Kidney (tissue), 14 donors: Measurements from ENCODE around the gene OR6J1. TPM values are rescaled to one million over a fixed set of nuclear protein-coding genes. Genes with fewer than 3 reads are reported as not detected.

Experiments
- DNase-seq, 5 donors: peaks; one replicate each; pipeline ENCODE4 v3.0.0-alpha.2; 2013 to 2020
- FAIRE-seq: peaks from 2 replicates; lab custom pipeline; 2012; peaks lifted over from hg19 to GRCh38; lab: Jason Lieb, UNC
- H3K27ac ChIP-seq, 2 donors: one replicate each; pipeline ENCODE4 v1.7.0; 2013; ENCODE audit warnings: low read depth in 2 of 2, low read length in 2 of 2, inconsistent platforms in 1 of 2
- H3K27me3 ChIP-seq: one replicate; pipeline ENCODE4 v1.7.1; 2013; ENCODE audit warnings: low read length, inconsistent platforms; ENCODE audit not compliant: control insufficient read depth, insufficient read depth
- H3K36me3 ChIP-seq, 3 donors: one replicate each; pipeline versions ENCODE4 v1.7.0 to v1.7.1; 2013; ENCODE audit warnings: low read length in 3 of 3, control low read depth in 1 of 3, inconsistent platforms in 1 of 3; ENCODE audit not compliant: insufficient read depth in 3 of 3, control insufficient read depth in 2 of 3
- H3K4me1 ChIP-seq, 3 donors: one replicate each; pipeline versions ENCODE4 v1.7.0 to v1.7.1; 2013; ENCODE audit warnings: low read length in 3 of 3, inconsistent platforms in 1 of 3, low read depth in 1 of 3; ENCODE audit not compliant: control insufficient read depth in 2 of 3, insufficient read depth in 2 of 3
- H3K4me3 ChIP-seq, 3 donors: one replicate each; pipeline versions ENCODE4 v1.7.0 to v1.8.1; 2013; ENCODE audit warnings: low read length in 3 of 3, control low read depth in 1 of 3, inconsistent platforms in 1 of 3
- H3K9ac ChIP-seq, 3 donors: one replicate each; pipeline versions ENCODE4 v1.7.0 to v1.7.1; 2013; ENCODE audit warnings: low read length in 3 of 3, control low read depth in 1 of 3, inconsistent platforms in 1 of 3
- H3K9me3 ChIP-seq, 3 donors: one replicate each; pipeline versions ENCODE4 v1.7.0 to v1.7.1; 2013; ENCODE audit warnings: low read length in 3 of 3, control low read depth in 1 of 3, inconsistent platforms in 1 of 3; ENCODE audit not compliant: control insufficient read depth in 2 of 3, insufficient read depth in 1 of 3
- CTCF ChIP-seq: IDR thresholded peaks from 3 replicates; pipeline ENCODE4 v1.5.1; 2012; ENCODE audit warnings: mild to moderate bottlenecking, moderate library complexity, borderline replicate concordance; ENCODE audit not compliant: insufficient read depth; ENCODE audit errors: extremely low read depth
- intact Hi-C: fragments of 100-400 bp; cut with DNase I; formaldehyde crosslinking; loops from one replicate; pipeline ENCODE4 v1.11.1; 2022
- polyA plus RNA-seq: library from polyadenylated mRNA; stranded (reverse); fragments of 350-450 nt; fragmentation: Illumina TruSeq; extraction: RNeasy Lipid Tissue Mini Kit (QIAGEN cat#74804); gene quantifications from one replicate; pipeline ENCODE4 v1.2.3, GENCODE V29; 2014; ENCODE audit warnings: low read depth, low replicate concordance; ENCODE audit not compliant: insufficient read depth
- total RNA-seq: library from RNA; stranded (reverse); fragmentation: NEBNext Ultra II Directional; extraction: Animal tissue kit (Norgen Biotek cat#: 25700); gene quantifications from one replicate; pipeline ENCODE4 v1.2.1, GENCODE V29; 2021
- donor health status: control.
- donor health status: control.
- donor health status: control.
- donor health status: control.
- donor health status: control.
- donor health status: DM: yes; HTN: yes; CAD: no.
- donor health status: Normal renal cell carcinoma (clear cell type).

Gene OR6J1
- total and polyA plus RNA-seq, 2 donors from 2014 or later, result not detected

DNA sequence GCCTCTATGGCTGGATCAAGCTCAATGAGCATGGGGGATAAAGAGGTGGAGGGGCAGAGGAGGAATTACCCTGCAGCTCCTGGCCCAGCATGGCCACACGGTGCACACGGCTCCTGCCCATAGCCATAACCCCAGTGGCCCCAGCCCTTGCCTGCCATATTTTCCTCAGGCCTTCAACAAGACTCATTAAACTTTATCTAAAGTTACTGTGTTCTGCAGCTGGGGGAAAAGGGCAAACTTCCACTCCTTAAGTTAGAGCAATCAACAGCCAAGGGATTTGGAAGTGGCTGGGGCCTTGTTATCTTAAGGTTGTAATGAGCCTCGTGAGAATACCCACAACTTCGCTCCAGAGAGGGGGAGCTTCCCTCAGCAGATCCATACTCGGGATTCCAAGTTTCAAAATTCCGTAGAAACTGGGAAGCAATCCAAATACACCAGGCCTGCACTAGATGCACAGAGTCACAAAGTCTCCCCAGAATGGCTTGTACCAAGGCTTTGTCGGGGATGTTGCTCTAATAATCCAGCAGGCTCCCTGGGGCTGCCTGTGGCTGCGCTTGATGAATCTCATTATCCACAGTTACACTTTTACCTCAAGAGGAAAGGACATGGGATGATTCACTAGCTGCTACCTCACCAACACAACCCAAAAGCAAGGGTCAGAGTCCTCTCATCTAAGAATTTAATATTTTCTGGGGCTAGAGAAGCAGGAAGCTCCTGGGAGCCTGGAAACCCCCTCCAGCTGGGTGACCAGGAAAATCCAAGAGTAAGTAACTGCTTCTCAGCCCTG is 13.0 kb upstream of the OR6J1 start:
- intact Hi-C loops, result no loop called here
- H3K4me1 ChIP-seq, result peaks cover 0 to 16% (median 4%) of the 10 kb centered on the region in 3 donors
- peak overlapping the region; percentile 49 to 62 for H3K27ac ChIP-seq
- DNase-seq (peak in 3 of 5 donors; percentile 29 to 73 (median 37)), FAIRE-seq (no peak)
- H3K4me3 ChIP-seq, result peak overlapping the region in 1 of 3 donors; percentile 8
- H3K9me3 ChIP-seq, result no peaks in the 10 kb centered on the region
- TF ChIP-seq CTCF, result no peak
- H3K36me3 ChIP-seq, result no peaks in the 10 kb centered on the region
- H3K9ac ChIP-seq, result peak overlapping the region in 1 of 3 donors; percentile 29
- no peaks in the 10 kb centered on the region for H3K27me3 ChIP-seq

- DNase-seq, result no peak
- no peaks in the 10 kb centered on the region for H3K36me3 ChIP-seq
- intact Hi-C loops, result no loop called here
Measured at GRCh38 chr14:22656226-22656625, 12.1 kb upstream of the OR6J1 start.

GRCh38 chr14:22653012-22653621 is 9.0 kb upstream of the OR6J1 start:
- Histone ChIP-seq H3K4me1 (peaks cover 0 to 16% (median 4%) of the 10 kb centered on the region in 3 donors), H3K27ac (no peak overlapping the region), H3K9me3 (no peaks in the 10 kb centered on the region), H3K27me3 (no peaks in the 10 kb centered on the region), H3K4me3 (no peak overlapping the region), H3K9ac (no peak overlapping the region), H3K36me3 (no peaks in the 10 kb centered on the region)
- intact Hi-C loops, result no loop called here
- DNase-seq (peak in 4 of 5 donors; percentile 60 to 76 (median 66)), FAIRE-seq (no peak)
- TF ChIP-seq CTCF, result peak; percentile 86

More at GRCh38 chr14:22656226-22656625, 12.1 kb upstream of the OR6J1 start:
- Histone ChIP-seq H3K27ac (peak overlapping the region in 1 of 2 donors; percentile 49), H3K4me1 (peaks cover 0 to 16% (median 4%) of the 10 kb centered on the region in 3 donors), H3K9ac (peak overlapping the region in 1 of 3 donors; percentile 29), H3K4me3 (no peak overlapping the region), H3K9me3 (no peaks in the 10 kb centered on the region), H3K27me3 (no peaks in the 10 kb centered on the region)
- FAIRE-seq, result no peak
- no peak for TF ChIP-seq CTCF
